NAMALWA (cell line): ENCODE measurements around the gene ORMDL1.
A peak's percentile ranks its signal among the peaks of the same experiment; 100 is the strongest.
"Not testable (repeated sequence)": the region's sequence is repeated elsewhere in the genome, so short reads cannot be mapped to it uniquely, and the experiment has no call there.

ENCODE experiments used
- DNase-seq: peaks from one replicate; pipeline ENCODE4 v3.0.0-alpha.2; 2015; ENCODE audit warnings: low spot score

ORMDL1 gene

DNA sequence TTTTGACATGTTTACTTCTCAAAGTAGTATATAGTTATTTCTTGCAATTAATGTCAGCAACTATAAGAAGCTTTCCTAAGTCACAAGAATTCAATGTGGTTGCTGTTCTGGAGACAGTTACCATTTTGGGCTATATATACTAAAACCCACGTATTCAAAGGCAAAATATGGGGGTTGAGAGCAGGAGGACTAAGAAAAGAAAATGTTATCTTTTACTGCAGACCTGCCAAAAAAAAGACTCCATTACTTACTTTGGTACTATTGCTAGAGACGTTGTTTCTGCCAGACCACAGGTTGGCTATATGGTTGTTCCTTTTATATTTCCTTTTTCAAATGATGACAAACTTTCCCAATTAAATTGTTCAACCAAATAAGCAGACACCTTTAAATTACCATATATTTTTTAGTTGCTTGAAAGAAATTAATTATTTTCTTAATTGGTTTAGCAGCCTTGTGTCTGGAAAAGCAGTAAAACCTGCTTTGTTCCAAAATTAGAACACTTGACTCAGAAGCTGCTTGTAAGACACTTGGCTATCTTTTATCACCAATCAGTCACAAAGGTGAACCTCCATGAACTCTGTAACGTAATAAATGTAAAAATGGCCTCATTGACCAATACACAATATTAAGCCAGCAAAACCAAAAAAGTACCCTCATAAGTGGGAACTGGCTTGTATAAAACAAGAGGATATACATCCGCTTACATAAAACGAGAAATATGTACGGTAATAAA, 13.4 kb downstream of the ORMDL1 start:
- no peak for DNase-seq

DNA sequence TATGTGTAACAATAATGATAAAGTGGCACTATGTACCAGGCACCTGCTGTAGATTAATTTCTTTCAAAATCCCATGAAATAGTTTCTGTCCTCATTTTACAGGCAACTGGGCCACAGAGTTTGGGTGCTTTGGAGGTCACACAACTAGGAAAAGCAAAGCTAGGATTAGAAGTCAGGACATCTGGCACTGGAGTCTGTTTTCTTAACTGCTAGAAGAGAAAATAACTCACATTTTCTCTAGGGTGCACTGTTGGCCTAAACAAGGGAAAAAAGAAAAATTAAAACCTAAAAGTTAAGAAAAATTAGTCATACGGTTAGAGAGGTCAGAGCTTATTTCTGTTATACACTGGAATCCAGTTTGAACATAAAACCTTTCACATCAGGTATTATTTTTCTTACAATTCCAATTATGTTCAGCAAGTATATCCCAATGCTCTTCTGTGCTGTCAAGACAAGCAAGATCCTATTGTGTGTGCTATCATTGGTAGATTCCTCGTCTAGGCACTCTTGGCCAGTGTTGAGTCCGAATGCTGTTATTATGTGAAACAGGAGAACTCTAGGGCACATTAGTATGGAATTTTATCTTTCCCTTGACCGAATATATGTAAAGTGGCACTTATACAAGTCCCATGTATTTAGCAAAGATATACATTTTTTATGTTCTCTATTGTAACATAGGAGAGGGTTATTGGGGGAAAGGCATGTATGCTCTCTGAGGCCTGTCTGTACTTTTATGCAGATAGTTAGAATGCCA, 20.1 kb downstream of the ORMDL1 start:
- DNase-seq: peak; percentile 38

DNA sequence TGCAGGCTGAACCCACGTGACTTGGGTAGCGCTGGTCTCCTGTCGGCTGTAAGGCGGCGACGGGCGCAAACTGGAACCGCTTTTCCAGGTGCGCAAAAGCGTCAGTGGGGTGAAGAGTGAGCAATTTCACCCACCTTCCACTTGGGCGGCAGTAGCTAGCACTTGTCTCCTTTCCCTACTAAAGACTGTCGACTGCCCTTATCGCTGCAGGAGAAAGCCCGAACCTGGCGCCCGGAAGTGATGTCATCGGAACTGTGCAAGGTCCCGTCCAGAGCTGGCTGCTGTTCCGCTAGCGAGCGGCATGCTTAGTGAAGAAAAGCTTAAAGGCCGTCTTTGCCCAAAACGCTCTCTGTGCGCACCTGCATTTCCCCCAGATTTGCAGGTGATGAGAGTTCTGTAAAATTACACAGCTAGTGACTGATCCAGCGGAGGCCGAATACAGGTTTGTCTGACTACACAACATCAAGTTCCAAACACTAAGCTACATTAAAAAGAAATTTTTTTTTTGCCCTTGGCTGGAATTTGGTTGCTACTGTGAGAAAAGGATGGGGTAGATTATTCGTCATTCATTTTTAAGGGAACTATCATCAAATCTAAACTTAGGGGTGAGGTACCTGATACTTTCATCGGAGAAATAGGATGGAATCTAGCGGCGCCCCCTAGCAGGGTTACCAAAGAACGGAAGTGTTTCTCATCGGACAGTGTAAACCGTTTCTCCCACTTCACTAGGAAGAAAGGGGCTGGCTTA, 21.4 kb downstream of the ORMDL1 start, which contains the start of gene OSGEPL1:
Gene OSGEPL1, minus strand, starts transcription at position 242 of the 748 bp plus-strand sequence. CDS start 1,152 bp downstream, outside the sequence.
- DNase-seq: peak; percentile 98

DNA sequence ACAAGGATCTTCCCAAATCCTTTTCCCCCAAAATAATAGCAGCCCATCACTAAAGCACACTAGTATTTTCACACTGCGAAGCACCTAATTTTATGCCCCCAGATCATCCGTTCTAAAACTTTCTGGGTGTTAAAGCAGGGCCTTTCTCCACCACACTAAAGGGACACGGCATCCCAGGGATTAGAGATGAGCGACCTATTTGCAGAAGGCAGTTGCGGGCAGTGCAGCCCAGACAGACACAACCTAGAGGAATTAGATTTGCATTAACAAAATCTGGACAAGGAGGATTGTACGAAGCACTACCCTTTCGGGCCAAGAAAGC, 21.9 kb downstream of the ORMDL1 start:
- DNase-seq: no peak

DNA sequence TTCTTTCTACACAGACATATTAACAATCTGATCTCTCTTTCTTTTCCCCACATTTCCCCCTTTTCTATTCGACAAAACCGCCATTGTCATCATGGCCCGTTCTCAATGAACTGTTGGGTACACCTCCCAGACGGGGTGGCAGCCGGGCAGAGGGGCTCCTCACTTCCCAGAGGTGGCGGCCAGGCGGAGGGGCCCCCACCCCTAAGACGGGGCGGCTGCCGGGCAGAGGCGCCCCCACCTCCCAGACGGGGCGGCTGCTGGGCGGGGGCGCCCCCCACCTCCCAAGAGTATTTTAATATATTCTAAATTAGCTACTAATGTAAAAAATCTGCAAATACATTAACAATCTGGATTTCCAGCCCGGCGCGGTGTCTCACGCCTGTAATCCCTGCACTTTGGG, 24.0 kb downstream of the ORMDL1 start:
- not testable (repeated sequence) for DNase-seq

DNA sequence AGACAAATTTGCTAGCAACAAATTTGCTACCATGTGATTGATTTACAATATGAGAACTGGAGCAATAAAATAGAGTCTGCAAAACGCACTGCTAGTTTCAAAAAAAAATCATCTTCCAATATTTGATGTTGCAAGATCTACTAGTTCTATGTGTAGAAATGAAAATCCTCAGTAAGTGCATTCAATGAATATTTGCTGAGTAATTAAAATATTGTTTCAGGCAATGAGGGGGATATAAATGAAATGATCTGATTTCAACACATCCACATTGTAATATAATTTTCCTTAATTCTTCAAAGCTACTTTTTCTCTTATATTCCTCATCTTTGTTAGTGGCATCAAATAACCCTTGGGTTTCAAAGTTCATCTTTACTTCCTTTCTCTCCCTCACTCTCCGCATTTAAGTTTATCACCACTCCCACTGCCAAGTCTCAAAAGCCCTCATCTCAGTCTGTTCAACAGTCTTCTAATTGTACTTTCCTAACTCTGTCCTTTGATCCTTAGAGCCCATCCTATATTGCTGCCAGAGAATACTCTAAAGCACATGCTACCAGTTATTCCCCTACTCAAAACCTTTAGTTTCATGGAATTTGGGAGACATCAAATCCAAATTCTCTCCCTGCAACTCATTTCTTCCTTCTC, 27.7 kb downstream of the ORMDL1 start:
- DNase-seq: no peak

DNA sequence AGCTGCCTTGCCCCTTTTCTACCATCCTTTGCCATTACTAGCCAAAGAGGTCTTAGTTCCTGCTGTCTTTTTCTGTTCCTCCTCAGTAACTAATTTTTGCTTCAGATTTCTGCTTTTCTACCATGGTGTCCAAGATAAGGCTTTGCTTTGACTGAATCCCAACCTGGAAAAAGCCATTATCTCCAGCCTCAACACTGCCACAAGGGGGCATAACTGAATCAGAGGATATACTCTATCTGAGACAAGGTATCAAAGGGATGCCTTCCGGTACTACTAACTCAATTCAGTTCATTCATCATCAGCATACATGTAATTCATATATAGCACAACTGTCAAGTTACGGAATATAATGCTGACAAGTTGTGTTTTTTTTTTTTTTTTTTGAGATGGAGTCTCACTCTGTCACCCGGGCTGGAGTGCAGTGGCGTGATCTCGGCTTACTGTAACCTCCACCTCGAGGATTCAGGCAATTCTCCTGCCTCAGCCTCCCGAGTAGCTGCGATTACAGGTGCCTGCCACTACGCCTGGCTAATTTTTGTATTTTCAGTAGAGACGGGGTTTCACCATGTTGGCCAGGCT, 33.0 kb downstream of the ORMDL1 start:
- DNase-seq: peak; percentile 61

DNA sequence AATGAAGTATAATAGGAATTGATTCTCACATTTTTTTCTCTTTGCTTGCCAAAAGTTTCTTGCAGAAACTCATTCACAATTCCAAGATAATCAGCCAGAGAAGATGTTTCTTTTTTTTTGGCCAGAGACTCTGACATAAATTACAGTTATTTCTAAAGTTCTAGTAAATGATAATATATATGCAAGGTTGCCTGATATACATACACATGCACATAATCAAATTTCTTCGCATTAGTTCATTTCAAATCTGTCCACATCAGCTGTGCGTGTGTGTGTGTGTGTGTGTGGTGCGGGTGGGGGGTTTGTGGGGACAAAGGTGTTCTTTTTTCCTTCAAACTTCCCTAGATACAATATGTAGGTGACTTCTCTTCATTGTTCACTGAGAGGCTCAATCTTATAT, 54.7 kb downstream of the ORMDL1 start:
- DNase-seq: no peak

DNA sequence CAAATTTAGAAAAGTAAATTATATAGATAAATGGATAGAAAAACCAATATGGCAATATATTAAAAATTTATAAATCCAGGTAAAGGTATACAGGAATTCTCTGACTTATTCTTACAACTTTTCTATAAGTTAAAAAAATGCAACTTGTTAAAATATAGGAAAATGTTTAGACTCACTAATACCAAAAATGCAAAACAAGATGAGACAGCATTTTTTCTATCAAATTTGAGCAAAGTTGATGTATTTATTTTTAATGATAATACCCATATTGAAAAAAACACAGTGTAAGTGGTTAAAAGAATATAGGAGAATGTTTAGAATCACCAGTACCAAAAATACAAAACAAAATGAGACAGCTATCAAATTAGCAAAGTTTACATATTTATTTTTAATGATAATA, 57.3 kb downstream of the ORMDL1 start:
- DNase-seq: no peak

DNA sequence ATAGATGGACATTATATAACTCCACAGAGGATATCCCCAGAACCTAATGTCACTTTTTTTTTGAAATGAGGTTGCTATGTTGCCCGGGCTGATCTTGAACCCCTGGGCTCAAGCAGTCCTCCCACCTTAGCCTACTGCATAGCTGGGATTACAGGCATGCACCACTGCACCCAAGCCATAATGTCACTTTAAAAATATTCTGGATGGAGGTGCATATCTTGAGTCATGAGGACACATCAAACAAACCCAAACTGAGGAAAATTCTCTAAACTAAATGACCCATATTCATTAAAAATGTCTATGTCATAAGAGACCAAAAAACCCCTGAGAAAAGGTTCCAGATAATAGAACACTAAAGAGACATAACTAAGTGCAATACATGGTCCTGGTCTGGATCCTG, 57.9 kb downstream of the ORMDL1 start:
- no peak for DNase-seq

DNA sequence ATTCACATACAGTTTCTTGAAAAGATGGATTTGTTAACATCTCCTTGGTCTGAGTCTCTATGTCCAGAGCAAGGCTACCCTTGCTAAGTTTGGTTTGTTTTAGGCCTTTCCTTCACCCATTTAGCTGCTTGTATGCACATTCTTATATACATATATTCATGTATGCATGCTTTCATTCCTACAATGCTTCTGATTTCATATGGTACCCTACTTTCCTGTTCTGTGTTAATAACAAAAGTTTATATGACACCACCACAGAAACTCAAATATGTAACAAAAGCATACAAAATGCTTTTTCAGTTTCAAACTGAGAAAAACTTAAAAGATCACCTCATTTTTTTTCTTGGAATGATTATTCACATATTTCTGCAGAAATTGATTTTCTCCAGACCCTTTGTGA, 60.9 kb downstream of the ORMDL1 start:
- no peak for DNase-seq
